HEK293 (cell line): Measurements from ENCODE around the gene TENT4A.

Experiments used
- CTCF ChIA-PET: fragments of 350-600 bp; formaldehyde crosslinking; extraction: SDS; loops from one replicate; lab custom pipeline; 2021; ENCODE audit warnings: antibody characterized with exemption; lab: Yijun Ruan, JAX
- POLR2A ChIA-PET: fragments of 300-600 bp; formaldehyde crosslinking; extraction: SDS; loops from one replicate; lab custom pipeline; 2020; ENCODE audit warnings: antibody characterized with exemption, inconsistent platforms; lab: Yijun Ruan, JAX
- H3K27ac ChIP-seq: fragments of 200-500 bp; sonication (Bioruptor generic); 2 replicates; pipeline ENCODE4 v1.5.1; 2014; ENCODE audit warnings: low read depth, low read length, control low read depth, inconsistent platforms; ENCODE audit errors: extremely low read depth
- H3K36me3 ChIP-seq, 2 experiments: fragments of 200-500 bp in 1 of 2; sonication (Bioruptor generic) in 1 of 2; 1 replicate in 1 of 2; 2 replicates in 1 of 2; pipeline ENCODE4 v1.5.1; 2014 to 2017; ENCODE audit warnings: inconsistent platforms in 2 of 2, low read length in 2 of 2; ENCODE audit not compliant: control insufficient read depth in 2 of 2, insufficient read depth in 1 of 2
- H3K4me1 ChIP-seq: fragments of 200-500 bp; sonication (Bioruptor generic); 2 replicates; pipeline ENCODE4 v1.5.1; 2014; ENCODE audit warnings: mild to moderate bottlenecking, low read length, inconsistent platforms; ENCODE audit not compliant: control insufficient read depth, insufficient read depth
- H3K4me3 ChIP-seq: 2 replicates; pipeline ENCODE4 v1.5.1; 2011; ENCODE audit warnings: low read depth, mild to moderate bottlenecking, control low read depth, low read length, moderate library complexity
- H3K9me3 ChIP-seq: fragments of 200-500 bp; sonication (Bioruptor generic); 2 replicates; pipeline ENCODE4 v1.5.1; 2014; ENCODE audit warnings: low read depth, low read length, inconsistent platforms; ENCODE audit not compliant: control insufficient read depth, insufficient read depth
- ATF2 ChIP-seq: fragments of 450-650 bp; formaldehyde crosslinking; IDR thresholded peaks from 2 replicates; pipeline ENCODE4 v1.5.1; 2016; ENCODE audit warnings: missing biosample characterization, missing genetic modification characterization, low read depth
- KLF7 ChIP-seq: fragments of 450-650 bp; formaldehyde crosslinking; IDR thresholded peaks from 2 replicates; pipeline ENCODE4 v1.5.1; 2016; ENCODE audit warnings: missing biosample characterization, missing genetic modification characterization, borderline replicate concordance
- SP7 ChIP-seq: fragments of 450-650 bp; formaldehyde crosslinking; IDR thresholded peaks from 2 replicates; pipeline ENCODE4 v1.5.1; 2016; ENCODE audit warnings: missing biosample characterization, missing genetic modification characterization
- TSHZ1 ChIP-seq: fragments of 450-650 bp; formaldehyde crosslinking; IDR thresholded peaks from 2 replicates; pipeline ENCODE4 v1.5.1; 2016; ENCODE audit warnings: missing biosample characterization, missing genetic modification characterization, borderline replicate concordance
- YY2 ChIP-seq: fragments of 450-650 bp; formaldehyde crosslinking; IDR thresholded peaks from 2 replicates; pipeline ENCODE4 v1.5.1; 2016; ENCODE audit warnings: missing biosample characterization, missing genetic modification characterization
- ZBTB48 ChIP-seq: fragments of 450-650 bp; formaldehyde crosslinking; IDR thresholded peaks from 2 replicates; pipeline ENCODE4 v1.5.1; 2016; ENCODE audit warnings: missing biosample characterization, missing genetic modification characterization
- ZNF132 ChIP-seq: fragments of 450-650 bp; formaldehyde crosslinking; IDR thresholded peaks from 2 replicates; pipeline ENCODE4 v1.5.1; 2017; ENCODE audit warnings: missing biosample characterization, missing genetic modification characterization, borderline replicate concordance
- ZNF148 ChIP-seq: fragments of 450-650 bp; formaldehyde crosslinking; IDR thresholded peaks from 2 replicates; pipeline ENCODE4 v1.5.0; 2017; ENCODE audit warnings: missing biosample characterization, missing genetic modification characterization, borderline replicate concordance
- ZNF155 ChIP-seq: fragments of 450-650 bp; formaldehyde crosslinking; IDR thresholded peaks from 2 replicates; pipeline ENCODE4 v1.5.1; 2016; ENCODE audit warnings: missing biosample characterization, missing genetic modification characterization
- ZNF18 ChIP-seq: fragments of 450-650 bp; formaldehyde crosslinking; IDR thresholded peaks from 2 replicates; pipeline ENCODE4 v1.5.1; 2016; ENCODE audit warnings: missing biosample characterization, missing genetic modification characterization
- ZNF280D ChIP-seq: fragments of 450-650 bp; formaldehyde crosslinking; IDR thresholded peaks from 2 replicates; pipeline ENCODE4 v1.5.1; 2016; ENCODE audit warnings: missing biosample characterization, missing genetic modification characterization
- ZNF398 ChIP-seq: fragments of 450-650 bp; formaldehyde crosslinking; IDR thresholded peaks from 2 replicates; pipeline ENCODE4 v1.5.1; 2017; ENCODE audit warnings: missing biosample characterization, missing genetic modification characterization
- ZNF416 ChIP-seq: fragments of 450-650 bp; formaldehyde crosslinking; IDR thresholded peaks from 2 replicates; pipeline ENCODE4 v1.5.1; 2016; ENCODE audit warnings: missing biosample characterization, missing genetic modification characterization
- ZNF48 ChIP-seq: fragments of 450-650 bp; formaldehyde crosslinking; IDR thresholded peaks from 2 replicates; pipeline ENCODE4 v1.5.1; 2016; ENCODE audit warnings: missing biosample characterization, missing genetic modification characterization
- ZNF548 ChIP-seq: fragments of 450-650 bp; formaldehyde crosslinking; IDR thresholded peaks from 2 replicates; pipeline ENCODE4 v1.5.1; 2016; ENCODE audit warnings: missing biosample characterization, missing genetic modification characterization
- ZNF624 ChIP-seq: fragments of 450-650 bp; formaldehyde crosslinking; IDR thresholded peaks from 2 replicates; pipeline ENCODE4 v1.5.1; 2017; ENCODE audit warnings: missing biosample characterization, missing genetic modification characterization
- ZNF707 ChIP-seq: fragments of 450-650 bp; formaldehyde crosslinking; IDR thresholded peaks from 2 replicates; pipeline ENCODE4 v1.5.1; 2016; ENCODE audit warnings: missing biosample characterization, missing genetic modification characterization
- ZNF777 ChIP-seq: fragments of 450-650 bp; formaldehyde crosslinking; IDR thresholded peaks from 2 replicates; pipeline ENCODE4 v1.5.1; 2017; ENCODE audit warnings: missing biosample characterization, missing genetic modification characterization, borderline replicate concordance
- ZNF791 ChIP-seq: fragments of 450-650 bp; formaldehyde crosslinking; IDR thresholded peaks from 2 replicates; pipeline ENCODE4 v1.5.1; 2016; ENCODE audit warnings: missing biosample characterization, missing genetic modification characterization
- ZSCAN4 ChIP-seq: fragments of 450-650 bp; formaldehyde crosslinking; IDR thresholded peaks from 2 replicates; pipeline ENCODE4 v1.5.1; 2017; ENCODE audit warnings: missing biosample characterization, missing genetic modification characterization

The TENT4A gene

GRCh38 chr5:6767481-6768063 lies 54.3 kb downstream of the TENT4A start:
- Histone ChIP-seq H3K9me3 (no peaks in the 10 kb centered on the region), H3K4me1 (no peaks in the 10 kb centered on the region), H3K27ac (no peak overlapping the region), H3K4me3 (no peak overlapping the region)
- POLR2A ChIA-PET = no interaction called here
- TF ChIP-seq YY2 (tag by site-specific recombination) (no peak), ZNF18 (tag by site-specific recombination) (no peak), ZBTB48 (tag by site-specific recombination) (no peak), ZNF48 (tag by site-specific recombination) (no peak), ZNF777 (tag by site-specific recombination) (no peak), ZNF416 (no peak), ZNF132 (tag by site-specific recombination) (no peak), ZSCAN4 (no peak), ZNF280D (tag by site-specific recombination) (no peak), ZNF791 (tag by site-specific recombination) (no peak), ZNF155 (tag by site-specific recombination) (no peak), ZNF148 (no peak), TSHZ1 (tag by site-specific recombination) (no peak), SP7 (tag by site-specific recombination) (no peak), ZNF548 (tag by site-specific recombination) (no peak), ATF2 (tag by site-specific recombination) (no peak), ZNF624 (tag by site-specific recombination) (no peak), KLF7 (tag by site-specific recombination) (no peak), ZNF398 (tag by site-specific recombination) (no peak), ZNF707 (tag by site-specific recombination) (no peak)
- TF ChIP-seq, all 188 proteins: peak for 0
- CTCF ChIA-PET = interaction anchor here (1.1 to 3.7 kb wide), 2 partner anchors 11 to 985 kb away, joined by 3 to 39 read pairs; no protein-coding TSS in a partner anchor
- no peaks in the 10 kb centered on the region; a peak in 1 of 3 replicates for H3K36me3 ChIP-seq
